ENCODE measurements around the gene HLA-DOB.

DNA sequence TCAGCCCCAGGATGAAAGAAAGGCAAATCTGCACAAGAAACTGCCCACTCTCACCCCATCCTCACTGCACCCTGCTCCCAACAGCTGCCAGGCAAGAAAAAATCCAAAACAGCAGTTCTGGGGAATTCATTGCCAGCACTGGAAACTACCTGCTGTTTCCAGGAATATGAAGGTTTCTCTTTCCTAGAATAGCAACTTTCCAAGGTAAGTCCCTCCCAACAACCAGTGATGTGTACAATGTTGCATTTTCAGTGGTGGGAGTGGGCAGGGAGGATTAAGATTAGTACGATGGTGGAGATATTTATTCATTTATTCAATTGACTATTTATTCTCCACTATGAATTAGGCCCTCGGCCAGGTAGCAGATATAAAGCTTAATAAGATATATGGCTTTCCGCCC is 10.2 kb upstream of the HLA-DOB start:
- TF ChIP-seq MTA3 (CRISPR knock-in tag; IDR thresholded peaks at IDR 0.05) (no peak), RAD21 (CRISPR knock-in tag; IDR thresholded peaks at IDR 0.05) (no peak), ZNF337 (CRISPR knock-in tag; IDR thresholded peaks at IDR 0.05; ENCODE audit: borderline replicate concordance, low read depth) (no peak), MTF2 (CRISPR knock-in tag; IDR thresholded peaks at IDR 0.05; ENCODE audit: borderline replicate concordance) (no peak), HOXD1 (CRISPR knock-in tag; IDR thresholded peaks at IDR 0.05) (no peak), TAF1 (CRISPR knock-in tag; IDR thresholded peaks at IDR 0.05) (no peak), KDM1A (CRISPR knock-in tag; IDR thresholded peaks at IDR 0.05) (no peak)
- TF ChIP-seq, protein P1, sequence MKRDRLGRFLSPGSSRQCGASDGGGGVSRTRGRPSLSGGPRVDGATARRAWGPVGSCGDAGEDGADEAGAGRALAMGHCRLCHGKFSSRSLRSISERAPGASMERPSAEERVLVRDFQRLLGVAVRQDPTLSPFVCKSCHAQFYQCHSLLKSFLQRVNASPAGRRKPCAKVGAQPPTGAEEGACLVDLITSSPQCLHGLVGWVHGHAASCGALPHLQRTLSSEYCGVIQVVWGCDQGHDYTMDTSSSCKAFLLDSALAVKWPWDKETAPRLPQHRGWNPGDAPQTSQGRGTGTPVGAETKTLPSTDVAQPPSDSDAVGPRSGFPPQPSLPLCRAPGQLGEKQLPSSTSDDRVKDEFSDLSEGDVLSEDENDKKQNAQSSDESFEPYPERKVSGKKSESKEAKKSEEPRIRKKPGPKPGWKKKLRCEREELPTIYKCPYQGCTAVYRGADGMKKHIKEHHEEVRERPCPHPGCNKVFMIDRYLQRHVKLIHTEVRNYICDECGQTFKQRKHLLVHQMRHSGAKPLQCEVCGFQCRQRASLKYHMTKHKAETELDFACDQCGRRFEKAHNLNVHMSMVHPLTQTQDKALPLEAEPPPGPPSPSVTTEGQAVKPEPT (CRISPR knock-in tag; IDR thresholded peaks at IDR 0.05; ENCODE audit: low read depth), result no peak

All from HepG2 (cell line).